Kidney (tissue), 14 donors: Measurements from ENCODE around the gene ITM2C. TPM values are rescaled to one million over a fixed set of nuclear protein-coding genes. Genes with fewer than 3 reads are reported as not detected.

Experiments
- DNase-seq, 5 donors: peaks; one replicate each; pipeline ENCODE4 v3.0.0-alpha.2; 2013 to 2020
- FAIRE-seq: peaks from 2 replicates; lab custom pipeline; 2012; peaks lifted over from hg19 to GRCh38; lab: Jason Lieb, UNC
- H3K27ac ChIP-seq, 2 donors: one replicate each; pipeline ENCODE4 v1.7.0; 2013; ENCODE audit warnings: low read depth in 2 of 2, low read length in 2 of 2, inconsistent platforms in 1 of 2
- H3K27me3 ChIP-seq: one replicate; pipeline ENCODE4 v1.7.1; 2013; ENCODE audit warnings: low read length, inconsistent platforms; ENCODE audit not compliant: control insufficient read depth, insufficient read depth
- H3K36me3 ChIP-seq, 3 donors: one replicate each; pipeline versions ENCODE4 v1.7.0 to v1.7.1; 2013; ENCODE audit warnings: low read length in 3 of 3, control low read depth in 1 of 3, inconsistent platforms in 1 of 3; ENCODE audit not compliant: insufficient read depth in 3 of 3, control insufficient read depth in 2 of 3
- H3K4me1 ChIP-seq, 3 donors: one replicate each; pipeline versions ENCODE4 v1.7.0 to v1.7.1; 2013; ENCODE audit warnings: low read length in 3 of 3, inconsistent platforms in 1 of 3, low read depth in 1 of 3; ENCODE audit not compliant: control insufficient read depth in 2 of 3, insufficient read depth in 2 of 3
- H3K4me3 ChIP-seq, 3 donors: one replicate each; pipeline versions ENCODE4 v1.7.0 to v1.8.1; 2013; ENCODE audit warnings: low read length in 3 of 3, control low read depth in 1 of 3, inconsistent platforms in 1 of 3
- H3K9ac ChIP-seq, 3 donors: one replicate each; pipeline versions ENCODE4 v1.7.0 to v1.7.1; 2013; ENCODE audit warnings: low read length in 3 of 3, control low read depth in 1 of 3, inconsistent platforms in 1 of 3
- H3K9me3 ChIP-seq, 3 donors: one replicate each; pipeline versions ENCODE4 v1.7.0 to v1.7.1; 2013; ENCODE audit warnings: low read length in 3 of 3, control low read depth in 1 of 3, inconsistent platforms in 1 of 3; ENCODE audit not compliant: control insufficient read depth in 2 of 3, insufficient read depth in 1 of 3
- CTCF ChIP-seq: IDR thresholded peaks from 3 replicates; pipeline ENCODE4 v1.5.1; 2012; ENCODE audit warnings: mild to moderate bottlenecking, moderate library complexity, borderline replicate concordance; ENCODE audit not compliant: insufficient read depth; ENCODE audit errors: extremely low read depth
- intact Hi-C: fragments of 100-400 bp; cut with DNase I; formaldehyde crosslinking; loops from one replicate; pipeline ENCODE4 v1.11.1; 2022
- polyA plus RNA-seq: library from polyadenylated mRNA; stranded (reverse); fragments of 350-450 nt; fragmentation: Illumina TruSeq; extraction: RNeasy Lipid Tissue Mini Kit (QIAGEN cat#74804); gene quantifications from one replicate; pipeline ENCODE4 v1.2.3, GENCODE V29; 2014; ENCODE audit warnings: low read depth, low replicate concordance; ENCODE audit not compliant: insufficient read depth
- total RNA-seq: library from RNA; stranded (reverse); fragmentation: NEBNext Ultra II Directional; extraction: Animal tissue kit (Norgen Biotek cat#: 25700); gene quantifications from one replicate; pipeline ENCODE4 v1.2.1, GENCODE V29; 2021
- donor health status: control.
- donor health status: control.
- donor health status: control.
- donor health status: control.
- donor health status: control.
- donor health status: DM: yes; HTN: yes; CAD: no.
- donor health status: Normal renal cell carcinoma (clear cell type).

Gene ITM2C
- total and polyA plus RNA-seq, 2 donors from 2014 or later = 308 to 1,131 TPM

GRCh38 chr2:230873661-230874401 lies 9.1 kb downstream of the ITM2C start:
- Histone ChIP-seq H3K4me1 (peaks cover 2 to 32% (median 18%) of the 10 kb centered on the region in 3 donors), H3K36me3 (peaks cover 0 to 10% (median 9%) of the 10 kb centered on the region in 3 donors), H3K27ac (no peak overlapping the region), H3K27me3 (no peaks in the 10 kb centered on the region), H3K9me3 (no peaks in the 10 kb centered on the region), H3K9ac (no peak overlapping the region), H3K4me3 (no peak overlapping the region)
- DNase-seq (peak in 3 of 5 donors; percentile 13 to 90 (median 30)), FAIRE-seq (no peak)
- intact Hi-C loops = no loop called here
- TF ChIP-seq CTCF = no peak

GRCh38 chr2:230874456-230874855 lies 9.7 kb downstream of the ITM2C start:
- peaks cover 0 to 10% (median 9%) of the 10 kb centered on the region in 3 donors for H3K36me3 ChIP-seq
- no peak overlapping the region for H3K27ac ChIP-seq
- no peak overlapping the region for H3K9ac ChIP-seq
- no peak overlapping the region for H3K4me3 ChIP-seq
- intact Hi-C loops = no loop called here
- TF ChIP-seq CTCF = no peak
- peaks cover 2 to 32% (median 18%) of the 10 kb centered on the region in 3 donors for H3K4me1 ChIP-seq
- no peaks in the 10 kb centered on the region for H3K9me3 ChIP-seq
- no peaks in the 10 kb centered on the region for H3K27me3 ChIP-seq
- no peak for FAIRE-seq
- peak in 2 of 5 donors; percentile 35 to 74 for DNase-seq

GRCh38 chr2:230874876-230875275 lies 10.1 kb downstream of the ITM2C start:
- no peaks in the 10 kb centered on the region for H3K27me3 ChIP-seq
- no peak for TF ChIP-seq CTCF
- H3K27ac ChIP-seq = no peak overlapping the region
- H3K4me1 ChIP-seq = peaks cover 2 to 29% (median 16%) of the 10 kb centered on the region in 3 donors
- H3K36me3 ChIP-seq = peaks cover 0 to 10% (median 9%) of the 10 kb centered on the region in 3 donors
- no peak overlapping the region for H3K4me3 ChIP-seq
- FAIRE-seq (no peak), DNase-seq (peak in 2 of 5 donors; percentile 39 to 69)
- no peaks in the 10 kb centered on the region for H3K9me3 ChIP-seq
- intact Hi-C loops = no loop called here
- no peak overlapping the region for H3K9ac ChIP-seq
